GM18519 (cell line): ENCODE measurements around the gene PSME2.
"Not testable (repeated sequence)": the region's sequence is repeated elsewhere in the genome, so short reads cannot be mapped to it uniquely, and the experiment has no call there.

Experiments
- ATAC-seq: cut with Tn5 transposase; IDR thresholded peaks from one replicate; pipeline ENCODE4 v1.9.1; 2021; ENCODE audit warnings: mild to moderate bottlenecking, moderate library complexity; ENCODE audit not compliant: unreplicated experiment, low FRiP score

PSME2 gene

DNA sequence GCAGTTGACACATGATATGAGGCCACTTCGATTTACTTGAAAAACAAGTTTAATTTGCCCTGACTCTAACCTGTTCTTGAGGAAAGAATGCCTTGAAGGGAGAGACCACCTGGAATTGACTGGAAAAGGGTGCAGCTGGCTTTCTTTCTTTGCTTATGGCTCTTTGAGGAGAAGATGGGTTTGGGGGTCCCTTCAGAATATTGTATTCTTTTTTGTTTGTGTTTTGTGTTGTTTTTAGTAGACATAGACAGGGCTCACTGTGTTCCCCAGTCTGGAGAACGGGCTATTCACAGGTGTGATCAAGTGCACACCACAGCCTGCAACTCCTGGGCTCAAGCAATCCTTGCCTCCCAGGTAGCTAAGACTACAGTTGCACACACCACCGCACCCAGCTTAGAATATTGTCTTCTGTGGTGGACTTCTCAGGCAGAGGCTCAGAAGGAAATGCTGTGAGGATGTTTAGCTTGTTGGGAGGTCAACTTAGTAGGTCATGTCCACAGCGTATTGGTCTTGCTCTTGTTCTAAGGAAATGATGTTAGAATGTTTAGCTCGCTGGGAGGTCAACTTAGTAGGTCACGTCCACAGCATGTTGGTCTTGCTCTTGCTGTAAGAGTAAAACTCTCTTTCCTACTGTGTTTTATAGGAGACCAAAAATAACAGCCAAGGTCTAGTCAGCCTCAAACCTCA, 30.1 kb downstream of the PSME2 start:
- ATAC-seq: no peak

GRCh38 chr14:24115422-24116127, 30.8 kb downstream of the PSME2 start:
- no peak for ATAC-seq

DNA sequence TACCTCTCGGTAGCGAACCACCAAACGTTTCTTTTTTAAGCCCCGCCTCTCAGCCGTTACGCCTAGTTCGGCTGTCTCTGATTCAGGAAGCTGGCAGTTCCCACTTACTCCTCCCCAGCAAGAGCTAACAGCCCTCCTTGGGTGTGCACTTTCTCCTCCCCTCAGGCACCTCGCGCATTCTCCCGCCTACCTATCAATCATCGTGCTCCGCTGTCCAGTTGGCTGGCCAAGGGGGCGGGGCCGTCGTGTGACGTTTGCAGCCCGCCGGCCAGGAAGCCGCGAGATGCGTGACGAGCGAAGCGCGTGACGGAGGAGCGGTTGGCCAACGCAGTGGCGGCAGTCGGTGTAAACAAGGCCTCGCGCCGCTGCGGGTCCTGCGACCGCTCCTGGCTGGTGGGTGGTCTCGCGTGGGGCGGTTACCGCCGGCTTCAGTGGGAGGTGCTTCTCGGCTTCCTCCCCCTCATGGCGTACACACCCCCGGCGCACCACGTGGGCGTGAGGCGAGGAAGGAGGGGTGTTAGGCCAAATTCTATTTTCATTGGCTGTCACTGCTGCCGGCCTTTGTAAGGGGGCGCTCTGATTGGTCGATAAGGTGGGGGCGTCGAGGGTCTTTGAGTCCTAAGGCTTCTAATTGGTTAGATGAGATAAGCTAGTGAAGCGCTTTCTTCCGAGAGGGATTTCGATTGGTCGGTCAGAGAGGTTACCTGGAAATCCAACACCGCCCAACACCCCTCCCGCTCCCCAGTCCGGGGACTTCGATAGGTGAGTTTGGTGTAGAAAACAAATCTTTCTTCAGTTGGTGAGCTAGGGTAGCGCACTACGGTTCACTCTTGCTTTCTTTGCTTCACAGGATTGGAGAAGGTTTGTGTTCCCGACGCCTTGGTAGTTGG, 31.6 kb downstream of the PSME2 start, which contains the start of the genes DCAF11 and NRL:
DCAF11 (plus strand) TSS at position 246 of the 890 bp plus-strand sequence. CDS start 818 bp downstream, outside the sequence.
NRL (minus strand) TSS at position 418 of the 890 bp plus-strand sequence. CDS start 32,101 bp downstream, outside the sequence.
- peak; percentile 74 for ATAC-seq

DNA sequence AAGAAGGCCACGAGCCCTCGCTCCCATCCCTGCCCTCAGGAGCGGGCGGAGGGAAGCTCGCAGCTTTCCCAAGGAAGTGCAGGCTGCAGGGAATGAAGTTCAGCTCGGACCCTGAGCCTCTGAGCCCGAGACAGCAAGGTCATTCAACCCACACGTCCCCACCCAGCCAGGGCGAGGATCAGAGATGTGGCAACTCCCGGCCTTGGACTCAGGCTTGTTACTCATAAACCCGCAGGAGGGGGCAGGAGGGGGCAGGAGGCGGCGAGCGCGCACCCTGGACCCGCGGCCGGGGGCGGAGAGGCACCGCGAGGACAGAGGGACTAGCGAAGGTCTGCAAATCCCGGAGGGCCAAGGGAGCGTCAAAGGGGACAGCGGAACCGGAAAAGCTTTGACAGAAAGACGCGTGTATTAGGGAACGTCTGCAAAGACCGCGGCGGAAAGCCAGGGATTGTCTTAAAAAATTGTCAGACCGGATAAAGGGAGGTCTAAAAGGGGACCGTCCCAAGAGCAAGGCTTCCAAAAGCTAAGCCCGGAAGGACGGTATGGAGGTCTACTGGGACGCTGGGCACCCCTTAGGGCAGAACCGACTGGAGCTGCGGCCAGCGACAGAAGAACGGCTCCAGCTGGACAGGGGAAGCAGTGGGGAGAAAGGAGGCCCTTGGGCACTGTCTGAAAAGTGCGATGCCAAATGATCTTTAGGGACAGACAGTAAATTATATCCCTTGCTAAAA, 32.4 kb downstream of the PSME2 start:
- peak; percentile 9 for ATAC-seq

GRCh38 chr14:24113379-24113800, 33.0 kb downstream of the PSME2 start:
- no peak for ATAC-seq

DNA sequence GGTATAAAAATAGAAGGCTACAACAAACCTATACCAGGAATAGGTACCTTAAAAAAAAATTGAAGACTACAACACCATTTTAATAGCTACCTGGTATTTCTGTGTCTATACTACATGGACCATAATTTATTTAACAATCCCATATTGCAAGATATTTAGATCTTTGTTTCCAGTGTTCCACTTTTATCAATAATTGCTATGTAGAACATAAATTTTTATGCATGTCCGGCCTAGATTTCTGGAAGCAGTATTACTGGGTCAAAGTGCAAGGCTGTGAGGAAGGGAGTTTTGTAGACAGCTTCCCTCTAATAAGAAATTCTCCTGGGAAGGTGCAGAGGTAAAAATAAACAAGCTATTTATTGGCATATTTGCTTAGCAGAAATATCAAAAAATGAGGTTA, 35.9 kb downstream of the PSME2 start:
- no peak for ATAC-seq

DNA sequence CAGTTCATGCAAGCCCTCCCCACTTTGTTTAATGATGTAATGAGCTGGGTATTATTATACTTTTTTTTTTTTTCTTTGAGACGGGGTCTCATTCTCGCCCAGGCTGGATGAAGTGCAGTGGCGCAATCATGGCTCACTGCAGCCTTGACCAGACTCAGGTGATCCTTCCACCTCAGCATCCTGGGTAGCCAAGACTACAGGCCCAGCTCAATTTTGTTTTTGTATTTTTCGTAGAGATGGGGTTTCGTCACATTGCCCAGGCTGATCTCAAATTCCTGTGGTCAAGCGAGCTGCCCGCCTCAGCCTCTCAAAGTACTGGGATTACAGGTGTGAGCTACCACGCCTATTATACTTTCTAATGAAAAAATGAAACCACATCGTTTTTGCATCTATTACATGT, 36.4 kb downstream of the PSME2 start:
- no peak for ATAC-seq

GRCh38 chr14:24108336-24108874, 38.0 kb downstream of the PSME2 start:
- ATAC-seq: no peak

- ATAC-seq: no peak
These were observed 39.6 kb downstream of the PSME2 start for GRCh38 chr14:24106672-24107271.

DNA sequence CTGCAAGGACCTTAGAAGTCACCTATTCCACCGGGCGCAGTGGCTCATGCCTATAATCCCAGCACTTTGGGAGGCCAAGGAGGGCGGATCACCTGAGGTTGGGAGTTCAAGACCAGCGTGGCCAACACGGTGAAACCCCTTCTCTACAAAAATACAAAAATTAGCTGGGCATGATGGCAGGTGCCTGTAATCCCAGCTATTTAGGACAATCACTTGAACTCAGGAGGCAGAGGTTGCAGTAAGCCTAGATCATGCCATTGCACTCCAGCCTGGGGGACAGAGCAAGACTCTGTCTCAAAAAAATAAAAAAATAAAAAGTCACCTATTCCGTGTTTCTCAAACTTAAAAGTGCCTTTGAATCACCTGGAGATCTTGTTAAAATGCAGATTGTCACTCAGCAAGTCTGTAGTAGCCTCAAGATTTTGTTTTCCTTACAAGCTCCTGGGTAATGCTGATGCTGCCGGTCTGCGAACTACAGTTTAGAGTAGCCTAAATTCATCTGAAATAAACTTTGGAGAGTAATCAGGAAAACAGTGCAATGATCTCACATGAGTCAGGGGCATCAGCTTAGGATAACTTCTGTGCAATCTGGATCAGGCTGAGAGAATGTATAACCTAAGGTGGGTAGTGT, 40.7 kb downstream of the PSME2 start:
- not testable (repeated sequence) for ATAC-seq

- ATAC-seq: no peak
These were observed 43.0 kb downstream of the PSME2 start for GRCh38 chr14:24103451-24103850.

GRCh38 chr14:24102357-24103048, 43.9 kb downstream of the PSME2 start:
- no peak for ATAC-seq

DNA sequence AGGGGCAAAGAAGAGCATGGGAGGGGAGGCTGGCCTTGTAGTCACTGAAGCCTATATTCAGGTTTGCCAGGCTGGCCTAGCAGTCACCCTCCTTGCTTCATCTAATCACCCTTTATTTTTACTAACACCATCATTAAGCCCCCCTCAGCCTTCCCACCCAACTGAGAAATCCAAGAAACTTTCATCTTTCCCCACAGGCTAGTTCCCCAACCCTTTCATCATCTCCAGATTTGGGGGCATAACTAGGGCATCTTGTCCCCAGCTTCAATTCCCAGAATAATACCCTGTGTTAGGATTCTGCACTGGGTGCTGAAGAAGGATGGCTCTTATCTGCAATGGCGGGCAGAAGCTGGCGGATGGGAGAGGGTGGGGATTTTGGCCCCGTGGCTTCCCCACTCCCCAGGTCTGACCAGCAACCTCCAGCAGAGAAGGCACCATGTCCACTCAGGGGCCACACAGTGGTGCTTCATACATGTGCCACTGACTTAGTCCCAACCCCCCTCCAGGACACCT, 45.4 kb downstream of the PSME2 start:
- no peak for ATAC-seq

- no peak for ATAC-seq
These were observed 46.0 kb downstream of the PSME2 start for GRCh38 chr14:24100197-24100981.

GRCh38 chr14:24098927-24099813, 47.2 kb downstream of the PSME2 start:
- ATAC-seq: no peak

DNA sequence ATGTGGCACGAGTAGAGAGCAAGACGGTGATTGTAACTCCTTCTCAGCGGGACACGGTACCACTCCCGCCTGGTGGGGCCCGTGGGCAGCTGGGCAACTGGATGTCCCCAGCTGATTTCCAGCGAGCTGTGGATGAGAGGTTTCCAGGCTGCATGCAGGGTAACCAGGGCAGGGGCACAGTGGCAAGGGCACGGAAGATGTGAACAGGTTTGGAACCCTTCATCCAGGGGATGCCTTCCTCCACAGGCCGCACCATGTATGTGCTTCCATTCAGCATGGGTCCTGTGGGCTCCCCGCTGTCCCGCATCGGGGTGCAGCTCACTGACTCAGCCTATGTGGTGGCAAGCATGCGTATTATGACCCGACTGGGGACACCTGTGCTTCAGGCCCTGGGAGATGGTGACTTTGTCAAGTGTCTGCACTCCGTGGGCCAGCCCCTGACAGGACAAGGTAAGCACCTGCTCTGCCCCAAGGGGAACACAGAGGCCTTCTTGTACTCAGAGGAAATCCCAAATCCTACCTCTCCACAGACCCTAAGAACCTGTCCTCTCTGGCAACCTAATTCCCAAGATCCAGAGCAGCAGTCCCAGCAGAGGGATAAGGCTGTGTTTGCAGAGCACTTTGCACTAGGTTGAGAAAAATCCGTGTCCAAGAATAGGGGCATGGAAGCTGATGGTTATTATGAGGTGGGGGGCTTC, 48.0 kb downstream of the PSME2 start:
- ATAC-seq: no peak
